ENCODE measurements around the gene ST6GAL2. TPM values are rescaled to one million over a fixed set of nuclear protein-coding genes. Genes with fewer than 3 reads are reported as not detected.

The ST6GAL2 gene
- total RNA-seq, 1 donor from 2014 or later, result 132 TPM

GRCh38 chr2:106919012-106919411 is 33.0 kb upstream of the ST6GAL2 start:
- TF ChIP-seq, protein P1, sequence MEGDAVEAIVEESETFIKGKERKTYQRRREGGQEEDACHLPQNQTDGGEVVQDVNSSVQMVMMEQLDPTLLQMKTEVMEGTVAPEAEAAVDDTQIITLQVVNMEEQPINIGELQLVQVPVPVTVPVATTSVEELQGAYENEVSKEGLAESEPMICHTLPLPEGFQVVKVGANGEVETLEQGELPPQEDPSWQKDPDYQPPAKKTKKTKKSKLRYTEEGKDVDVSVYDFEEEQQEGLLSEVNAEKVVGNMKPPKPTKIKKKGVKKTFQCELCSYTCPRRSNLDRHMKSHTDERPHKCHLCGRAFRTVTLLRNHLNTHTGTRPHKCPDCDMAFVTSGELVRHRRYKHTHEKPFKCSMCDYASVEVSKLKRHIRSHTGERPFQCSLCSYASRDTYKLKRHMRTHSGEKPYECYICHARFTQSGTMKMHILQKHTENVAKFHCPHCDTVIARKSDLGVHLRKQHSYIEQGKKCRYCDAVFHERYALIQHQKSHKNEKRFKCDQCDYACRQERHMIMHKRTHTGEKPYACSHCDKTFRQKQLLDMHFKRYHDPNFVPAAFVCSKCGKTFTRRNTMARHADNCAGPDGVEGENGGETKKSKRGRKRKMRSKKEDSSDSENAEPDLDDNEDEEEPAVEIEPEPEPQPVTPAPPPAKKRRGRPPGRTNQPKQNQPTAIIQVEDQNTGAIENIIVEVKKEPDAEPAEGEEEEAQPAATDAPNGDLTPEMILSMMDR (IDR thresholded peaks at IDR 0.05), result no peak
- H3K27ac Mint-ChIP-seq (ENCODE audit: unreplicated experiment), result no peak overlapping the region
- H3K36me3 Mint-ChIP-seq (ENCODE audit: unreplicated experiment), result peaks cover 3% of the 10 kb centered on the region

DNA sequence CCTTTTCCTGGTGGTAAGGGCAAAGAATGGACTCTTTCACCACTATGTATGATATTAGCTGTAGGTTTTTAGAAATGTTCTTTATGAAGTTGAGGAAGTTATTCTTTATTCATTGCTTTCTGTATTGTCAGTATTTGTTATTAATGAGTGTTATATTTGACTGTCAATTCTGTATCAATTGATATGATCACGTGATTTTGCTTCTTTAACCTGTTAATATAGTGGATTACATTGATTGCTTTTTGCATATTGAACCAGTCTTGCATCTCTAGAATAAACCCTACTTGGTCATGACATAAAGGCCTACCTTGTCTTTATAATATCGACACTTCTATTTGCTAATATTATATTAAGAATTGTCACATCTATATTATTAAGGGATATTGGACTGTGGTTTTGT is 18.3 kb upstream of the ST6GAL2 start:
- no peak overlapping the region for H3K4me3 Mint-ChIP-seq (ENCODE audit: unreplicated experiment)
- no peaks in the 10 kb centered on the region for H3K4me1 Mint-ChIP-seq (ENCODE audit: unreplicated experiment)

More at GRCh38 chr2:106919012-106919411, 33.0 kb upstream of the ST6GAL2 start:
- Mint-ChIP-seq H3K27me3 (ENCODE audit: unreplicated experiment) (no peaks in the 10 kb centered on the region), H3K4me3 (ENCODE audit: unreplicated experiment) (no peak overlapping the region), H3K9me3 (ENCODE audit: unreplicated experiment) (peaks cover 8% of the 10 kb centered on the region), H3K4me1 (ENCODE audit: unreplicated experiment) (no peaks in the 10 kb centered on the region)
- no peak for DNase-seq (ENCODE audit: extremely low spot score, unreplicated experiment)

GRCh38 chr2:106899786-106900530 is 14.0 kb upstream of the ST6GAL2 start:
- Mint-ChIP-seq H3K4me1 (ENCODE audit: unreplicated experiment) (no peaks in the 10 kb centered on the region), H3K36me3 (ENCODE audit: unreplicated experiment) (no peaks in the 10 kb centered on the region), H3K4me3 (ENCODE audit: unreplicated experiment) (no peak overlapping the region), H3K9me3 (ENCODE audit: unreplicated experiment) (no peaks in the 10 kb centered on the region), H3K27ac (ENCODE audit: unreplicated experiment) (no peak overlapping the region), H3K27me3 (ENCODE audit: unreplicated experiment) (no peaks in the 10 kb centered on the region)
- DNase-seq (ENCODE audit: extremely low spot score, unreplicated experiment), result no peak
- TF ChIP-seq, protein P1 (IDR thresholded peaks at IDR 0.05), result no peak

More for the DNA sequence above, 18.3 kb upstream of the ST6GAL2 start:
- TF ChIP-seq, protein P1 (IDR thresholded peaks at IDR 0.05), result no peak
- Mint-ChIP-seq H3K27ac (ENCODE audit: unreplicated experiment) (no peak overlapping the region), H3K27me3 (ENCODE audit: unreplicated experiment) (no peaks in the 10 kb centered on the region), H3K36me3 (ENCODE audit: unreplicated experiment) (peaks cover 3% of the 10 kb centered on the region), H3K9me3 (ENCODE audit: unreplicated experiment) (peaks cover 1% of the 10 kb centered on the region)
- DNase-seq (ENCODE audit: extremely low spot score, unreplicated experiment), result no peak

DNA sequence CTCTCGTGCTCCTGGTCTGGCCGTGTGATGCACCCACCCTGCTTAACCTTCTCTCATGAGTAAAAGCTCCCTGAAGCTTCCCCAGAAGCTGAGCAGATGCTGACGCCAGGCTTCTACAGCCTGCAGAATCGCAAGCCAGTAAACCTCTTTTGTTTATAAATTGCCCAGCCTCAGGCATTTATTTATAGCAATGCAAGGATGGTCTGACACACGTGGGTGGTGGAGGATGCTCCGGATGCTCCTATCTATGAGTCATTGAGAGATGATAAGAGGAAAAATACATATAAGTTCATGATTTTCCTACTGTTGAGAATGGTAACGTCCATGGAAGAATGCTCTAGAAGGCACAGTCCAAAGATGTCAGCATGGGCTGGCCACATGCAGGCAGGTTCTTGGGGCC is 8.6 kb upstream of the ST6GAL2 start:
- Mint-ChIP-seq H3K36me3 (ENCODE audit: unreplicated experiment) (no peaks in the 10 kb centered on the region), H3K4me1 (ENCODE audit: unreplicated experiment) (peaks cover 24% of the 10 kb centered on the region), H3K4me3 (ENCODE audit: unreplicated experiment) (no peak overlapping the region), H3K27me3 (ENCODE audit: unreplicated experiment) (no peaks in the 10 kb centered on the region), H3K27ac (ENCODE audit: unreplicated experiment) (no peak overlapping the region), H3K9me3 (ENCODE audit: unreplicated experiment) (peaks cover 9% of the 10 kb centered on the region)
- no peak for DNase-seq (ENCODE audit: extremely low spot score, unreplicated experiment)
- TF ChIP-seq, protein P1 (IDR thresholded peaks at IDR 0.05), result no peak

DNA sequence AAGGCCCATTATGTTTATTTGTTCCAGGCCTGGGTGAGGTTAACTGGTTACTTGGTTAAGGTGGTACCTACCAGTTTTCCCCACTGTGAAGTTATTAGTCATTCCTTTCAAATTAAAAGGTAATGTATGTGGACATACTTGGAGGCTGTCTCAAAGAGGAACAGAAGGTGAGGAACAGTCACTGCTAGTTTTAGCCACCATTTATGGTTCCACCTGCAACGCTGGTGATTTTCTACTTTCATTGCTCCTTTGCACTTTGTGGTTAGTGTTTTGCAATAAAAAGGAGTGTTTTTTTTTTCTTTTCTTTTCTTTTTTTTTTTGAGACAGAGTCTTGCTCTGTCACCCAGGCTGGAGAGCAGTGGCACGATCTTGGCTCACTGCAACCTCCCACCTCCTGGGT is 6.1 kb upstream of the ST6GAL2 start:
- TF ChIP-seq, protein P1 (IDR thresholded peaks at IDR 0.05), result no peak
- H3K4me1 Mint-ChIP-seq (ENCODE audit: unreplicated experiment), result peaks cover 29% of the 10 kb centered on the region
- H3K4me3 Mint-ChIP-seq (ENCODE audit: unreplicated experiment), result no peak overlapping the region
- no peak overlapping the region for H3K27ac Mint-ChIP-seq (ENCODE audit: unreplicated experiment)
- H3K9me3 Mint-ChIP-seq (ENCODE audit: unreplicated experiment), result peaks cover 9% of the 10 kb centered on the region
- no peaks in the 10 kb centered on the region for H3K27me3 Mint-ChIP-seq (ENCODE audit: unreplicated experiment)
- no peak for DNase-seq (ENCODE audit: extremely low spot score, unreplicated experiment)
- H3K36me3 Mint-ChIP-seq (ENCODE audit: unreplicated experiment), result no peaks in the 10 kb centered on the region

Data from osteocyte (in vitro differentiated cells).